Measurements from ENCODE around the gene ZC3H7A.
A peak's percentile ranks its signal among the peaks of the same experiment; 100 is the strongest.
"Not testable (repeated sequence)": the region's sequence is repeated elsewhere in the genome, so short reads cannot be mapped to it uniquely, and the experiment has no call there.

The ZC3H7A gene

GRCh38 chr16:11794447-11794846, 2.6 kb downstream of the ZC3H7A start:
- DNase-seq (ENCODE audit: low spot score), result no peak
- Histone ChIP-seq H3K4me3 (peak overlapping the region; percentile 84), H3K27ac (peak overlapping the region in 1 of 2 donors; percentile 98)
- TF ChIP-seq CTCF (IDR thresholded peaks at IDR 0.05), result no peak

DNA sequence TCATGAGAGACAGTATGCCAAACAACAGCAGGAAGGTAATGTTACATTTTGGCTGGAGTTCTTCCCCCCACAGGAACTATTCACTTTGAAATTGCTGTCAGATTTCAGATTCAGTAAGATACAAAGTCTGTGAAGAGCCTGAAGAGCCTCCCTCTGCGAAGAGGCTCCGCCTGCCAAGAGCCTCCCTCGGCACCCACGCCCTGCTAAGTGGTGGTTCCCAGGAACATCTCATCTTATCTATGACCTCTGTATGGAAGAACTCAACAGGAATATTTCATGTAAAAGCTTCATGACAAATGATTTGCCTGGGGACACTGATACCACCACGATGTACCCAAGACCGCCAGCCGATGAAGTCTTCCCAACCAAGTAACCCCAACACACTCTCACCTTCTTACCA, 3.2 kb downstream of the ZC3H7A start:
- no peak overlapping the region for H3K4me3 ChIP-seq
- TF ChIP-seq CTCF (IDR thresholded peaks at IDR 0.05), result no peak
- H3K27ac ChIP-seq, result peak overlapping the region in 1 of 2 donors; percentile 54
- no peak for DNase-seq (ENCODE audit: low spot score)

- Histone ChIP-seq H3K27ac (peak overlapping the region in 1 of 2 donors; percentile 54), H3K4me3 (no peak overlapping the region)
- no peak for TF ChIP-seq CTCF (IDR thresholded peaks at IDR 0.05)
- DNase-seq (ENCODE audit: low spot score), result no peak
These were observed 4.4 kb downstream of the ZC3H7A start for GRCh38 chr16:11792410-11793241.

GRCh38 chr16:11791144-11791828, 5.8 kb downstream of the ZC3H7A start:
- no peak for TF ChIP-seq CTCF (IDR thresholded peaks at IDR 0.05)
- DNase-seq (ENCODE audit: low spot score), result no peak
- H3K27ac ChIP-seq, result peak overlapping the region; percentile 12 to 39

DNA sequence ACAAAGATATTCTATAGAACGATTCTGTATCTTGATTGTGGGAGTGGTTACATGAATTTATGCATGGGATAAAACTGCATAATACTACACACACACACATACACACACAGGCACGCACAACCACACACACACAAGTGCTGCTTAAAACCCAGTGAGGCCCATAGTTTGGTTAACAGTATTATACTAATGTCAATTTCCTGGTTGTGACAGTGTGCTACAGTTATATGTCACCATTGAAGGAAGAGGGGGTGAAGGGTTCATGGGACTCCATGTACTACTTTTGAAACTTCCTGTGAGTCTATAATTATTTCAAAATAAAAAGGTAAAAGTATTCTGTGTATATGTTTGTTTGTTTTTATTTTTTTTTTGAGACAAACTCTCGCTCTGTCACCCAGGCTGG, 8.1 kb downstream of the ZC3H7A start:
- no peak overlapping the region for H3K27ac ChIP-seq

More at GRCh38 chr16:11791144-11791828, 5.8 kb downstream of the ZC3H7A start:
- no peak overlapping the region for H3K4me3 ChIP-seq

GRCh38 chr16:11784980-11785599, 12.0 kb downstream of the ZC3H7A start:
- H3K27ac ChIP-seq, result peak overlapping the region; percentile 19 to 89
- not testable (repeated sequence) for H3K4me3 ChIP-seq; DNase-seq (ENCODE audit: low spot score)

More for the DNA sequence above, 8.1 kb downstream of the ZC3H7A start:
- no peak for DNase-seq (ENCODE audit: low spot score)
- no peak overlapping the region for H3K4me3 ChIP-seq
- no peak for TF ChIP-seq CTCF (IDR thresholded peaks at IDR 0.05)

- H3K27ac ChIP-seq, result peak overlapping the region; percentile 55 to 89
- not testable (repeated sequence) for DNase-seq (ENCODE audit: low spot score); H3K4me3 ChIP-seq
These were observed 12.7 kb downstream of the ZC3H7A start for GRCh38 chr16:11784381-11784780.
